IMR-90 (cell line): ENCODE data around the gene CDON. TPM values are rescaled to one million over a fixed set of nuclear protein-coding genes. Genes with fewer than 3 reads are reported as not detected.

Experiments used
- ATAC-seq: fragments of 200-7000 bp; cut with Tn5 transposase; 2 replicates; pipeline ENCODE4 v1.9.1; 2020; ENCODE audit warnings: low read depth, mild to moderate bottlenecking, moderate library complexity
- BruUV-seq: library from RNA; stranded (reverse); fragments of 400-500 nt; replicated peaks from 2 replicates; lab custom pipeline; 2021; lab: Mats Ljungman, UMichigan
- CTCF ChIA-PET: fragments of 300-600 bp; formaldehyde crosslinking; extraction: SDS; loops from one replicate; lab custom pipeline; 2021; ENCODE audit warnings: antibody characterized with exemption; lab: Yijun Ruan, JAX
- POLR2A ChIA-PET: fragments of 300-600 bp; sonication (Branson Sonifier 250); formaldehyde crosslinking; loops from one replicate; lab custom pipeline; 2022; ENCODE audit warnings: antibody characterized with exemption; ENCODE audit not compliant: unreplicated experiment; lab: Charles Lee
- DNase-seq: peaks from one replicate; pipeline ENCODE4 v3.0.0; 2013
- H2AFZ ChIP-seq: replicated peaks from 2 replicates; pipeline ENCODE3; 2013; ENCODE audit warnings: low read length, mild to moderate bottlenecking; ENCODE audit not compliant: poor library complexity
- H2AK5ac ChIP-seq: 2 replicates; pipeline ENCODE4 v1.6.1; 2013; ENCODE audit warnings: low read depth, low read length, inconsistent platforms
- H2AK9ac ChIP-seq: replicated peaks from 2 replicates; pipeline ENCODE3; 2013; ENCODE audit warnings: mild to moderate bottlenecking, low read depth, low read length, moderate library complexity; ENCODE audit not compliant: poor library complexity
- H2BK120ac ChIP-seq: 2 replicates; pipeline ENCODE4 v1.6.1; 2013; ENCODE audit warnings: low read depth, low read length, inconsistent platforms
- H2BK15ac ChIP-seq: 3 replicates; pipeline ENCODE4 v1.6.1; 2013; ENCODE audit warnings: low read depth, low read length, inconsistent platforms
- H2BK20ac ChIP-seq: 2 replicates; pipeline ENCODE4 v1.6.1; 2013; ENCODE audit warnings: low read depth, mild to moderate bottlenecking, inconsistent platforms, low read length, moderate library complexity
- H2BK5ac ChIP-seq: 2 replicates; pipeline ENCODE4 v1.6.1; 2013; ENCODE audit warnings: mild to moderate bottlenecking, low read depth, low read length, inconsistent platforms; ENCODE audit not compliant: poor library complexity, severe bottlenecking
- H3K14ac ChIP-seq: replicated peaks from 2 replicates; pipeline ENCODE4 v1.6.1; 2013; ENCODE audit warnings: low read depth, low read length, inconsistent platforms
- H3K18ac ChIP-seq: 2 replicates; pipeline ENCODE4 v1.6.1; 2013; ENCODE audit warnings: low read depth, low read length, control low read depth
- H3K23ac ChIP-seq: 2 replicates; pipeline ENCODE4 v1.6.1; 2013; ENCODE audit warnings: low read depth, low read length, inconsistent platforms
- H3K27ac ChIP-seq: 2 replicates; pipeline ENCODE4 v1.5.1; 2013; ENCODE audit warnings: mild to moderate bottlenecking, control low read depth, low read length; ENCODE audit not compliant: insufficient read depth
- H3K27me3 ChIP-seq: 2 replicates; pipeline ENCODE4 v1.6.1; 2013; ENCODE audit warnings: low read length; ENCODE audit not compliant: control insufficient read depth, insufficient read depth
- H3K36me3 ChIP-seq: 2 replicates; pipeline ENCODE4 v1.6.1; 2013; ENCODE audit warnings: low read length, mixed read lengths; ENCODE audit not compliant: control insufficient read depth, insufficient read depth
- H3K4ac ChIP-seq: 2 replicates; pipeline ENCODE4 v1.6.1; 2013; ENCODE audit warnings: low read depth, low read length, inconsistent platforms
- H3K4me1 ChIP-seq: 2 replicates; pipeline ENCODE4 v1.6.1; 2013; ENCODE audit warnings: low read length, mixed read lengths; ENCODE audit not compliant: control insufficient read depth, insufficient read depth
- H3K4me2 ChIP-seq: 2 replicates; pipeline ENCODE4 v1.6.1; 2013; ENCODE audit warnings: low read depth, mild to moderate bottlenecking, control low read depth, low read length, moderate library complexity
- H3K4me3 ChIP-seq: 2 replicates; pipeline ENCODE4 v1.5.1; 2013; ENCODE audit warnings: low read depth, mild to moderate bottlenecking, control low read depth, low read length, moderate library complexity; ENCODE audit not compliant: insufficient read depth
- H3K56ac ChIP-seq: 2 replicates; pipeline ENCODE4 v1.6.1; 2013; ENCODE audit warnings: low read length, inconsistent platforms; ENCODE audit not compliant: insufficient read depth; ENCODE audit errors: extremely low read depth
- H3K79me1 ChIP-seq, 2 experiments: 2 replicates each; pipeline ENCODE4 v1.6.1; 2013; ENCODE audit warnings: low read length in 2 of 2, inconsistent platforms in 1 of 2, low read depth in 1 of 2
- H3K9ac ChIP-seq: 2 replicates; pipeline ENCODE4 v1.6.1; 2013; ENCODE audit warnings: low read depth, low read length, control low read depth
- H3K9me1 ChIP-seq: 2 replicates; pipeline ENCODE4 v1.6.1; 2013; ENCODE audit warnings: low read length, inconsistent platforms; ENCODE audit not compliant: insufficient read depth
- H3K9me3 ChIP-seq: 2 replicates; pipeline ENCODE4 v1.6.1; 2013; ENCODE audit warnings: low read length; ENCODE audit not compliant: control insufficient read depth, insufficient read depth
- H4K20me1 ChIP-seq: 2 replicates; pipeline ENCODE4 v1.6.1; 2013; ENCODE audit warnings: low read length, inconsistent platforms; ENCODE audit not compliant: insufficient read depth
- H4K5ac ChIP-seq: 2 replicates; pipeline ENCODE4 v1.6.1; 2013; ENCODE audit warnings: mild to moderate bottlenecking, low read depth, low read length, control low read depth
- H4K8ac ChIP-seq, 2 experiments: 2 replicates each; pipeline ENCODE4 v1.6.1; 2013; ENCODE audit warnings: low read depth in 2 of 2, low read length in 2 of 2, control low read depth in 1 of 2, inconsistent platforms in 1 of 2
- H4K91ac ChIP-seq: 2 replicates; pipeline ENCODE4 v1.6.1; 2013; ENCODE audit warnings: low read depth, low read length, inconsistent platforms; ENCODE audit not compliant: insufficient read depth
- ELK1 ChIP-seq: fragments of 150-350 bp; IDR thresholded peaks from 2 replicates; pipeline ENCODE4 v1.6.1; 2016; ENCODE audit warnings: low read depth, mild to moderate bottlenecking, low read length, moderate library complexity, borderline replicate concordance
- RAD21 ChIP-seq: IDR thresholded peaks from 2 replicates; pipeline ENCODE4 v1.6.1; 2012; ENCODE audit warnings: low read length, improper control_type of control experiment
- RCOR1 ChIP-seq: IDR thresholded peaks from 2 replicates; pipeline ENCODE4 v1.6.1; 2012; ENCODE audit warnings: mild to moderate bottlenecking, low read length, improper control_type of control experiment; ENCODE audit not compliant: insufficient replicate concordance
- SMC3 ChIP-seq: fragments of 150-350 bp; IDR thresholded peaks from 2 replicates; pipeline ENCODE4 v1.6.1; 2016; ENCODE audit warnings: low read depth, mild to moderate bottlenecking, antibody characterized with exemption, low read length, moderate library complexity
- WGBS, 2 experiments: methylation state at CpG; one replicate each; pipeline versions ENCODE4 v1.1.5 to v1.1.7; 2013; ENCODE audit warnings: missing lambda C conversion rate in 2 of 2; ENCODE audit not compliant: insufficient read length in 1 of 2; ENCODE audit errors: extremely low coverage in 2 of 2; 5-methylcytosine and 5-hydroxymethylcytosine counted together
- dilution Hi-C: fragments of 300-500 bp; cut with HindIII; formaldehyde crosslinking; loops from one replicate; pipeline ENCODE4 v1.14.3; 2018; ENCODE audit warnings: low sequenced_read_pairs; ENCODE audit not compliant: unreplicated experiment
- in situ Hi-C: fragments of 300-500 bp; cut with MboI; formaldehyde crosslinking; loops from 3 replicates; pipeline ENCODE4 v1.14.3; 2019; ENCODE audit warnings: low sequenced_read_pairs, inconsistent platforms, mixed read lengths
- intact Hi-C: fragments of 100-400 bp; cut with micrococcal nuclease; formaldehyde crosslinking; loops from 2 replicates; pipeline ENCODE4 v1.10.0; 2022
- polyA plus RNA-seq, 3 experiments: library from polyadenylated mRNA; depleted of rRNA; stranded (reverse); fragments of >200 nt; gene quantifications; 2 replicates each; pipeline ENCODE4 v1.2.3, GENCODE V29; 2012; ENCODE audit warnings: low replicate concordance in 1 of 3
- total RNA-seq: library from RNA; depleted of rRNA; stranded (reverse); fragments of >200 nt; gene quantifications from 2 replicates; pipeline ENCODE4 v1.2.3, GENCODE V29; 2012

Gene CDON
- total and polyA plus RNA-seq, 2 of the 4 experiments (the other 2 are of a cell fraction): 1.2 to 3.8 TPM

GRCh38 chr11:126011265-126011664 lies 51.4 kb downstream of the CDON start:
- no peaks in the 10 kb centered on the region for H3K4me1 ChIP-seq
- intact Hi-C loops: loop anchor here (5.0 kb wide), 1 partner anchor 36 kb away; no protein-coding TSS in a partner anchor
- no CpG with 5 or more reads among the region's 3 CpGs for WGBS, 2 experiments
- no peak overlapping the region for H3K23ac ChIP-seq
- no peak overlapping the region for H2BK120ac ChIP-seq
- no peak overlapping the region for H3K9ac ChIP-seq
- no peak overlapping the region for H3K27ac ChIP-seq
- CTCF ChIA-PET: no interaction called here
- POLR2A ChIA-PET: no interaction called here
- H3K79me1 ChIP-seq: no peaks in the 10 kb centered on the region
- DNase-seq: no peak
- no peak overlapping the region for H2AK5ac ChIP-seq
- no peak overlapping the region for H2AK9ac ChIP-seq
- in situ Hi-C loops: no loop called here
- no peaks in the 10 kb centered on the region for H3K9me3 ChIP-seq
- no TSS peak for BruUV-seq
- H3K9me1 ChIP-seq: no peaks in the 10 kb centered on the region
- no peak overlapping the region for H2BK5ac ChIP-seq
- dilution Hi-C loops: no loop called here
- H3K56ac ChIP-seq: no peak overlapping the region
- H3K36me3 ChIP-seq: no peaks in the 10 kb centered on the region
- H3K14ac ChIP-seq: no peak overlapping the region
- TF ChIP-seq RAD21 (no peak), ELK1 (no peak), SMC3 (no peak), RCOR1 (no peak)
- no peak overlapping the region for H4K5ac ChIP-seq
- H4K8ac ChIP-seq: no peak overlapping the region
- no peak overlapping the region for H4K91ac ChIP-seq
- no peak for ATAC-seq
- H2BK15ac ChIP-seq: no peak overlapping the region
- no peak overlapping the region for H2AFZ ChIP-seq
- no peak overlapping the region for H3K4ac ChIP-seq
- H3K4me3 ChIP-seq: no peak overlapping the region
- H3K18ac ChIP-seq: no peak overlapping the region
- H3K27me3 ChIP-seq: peaks cover 2% of the 10 kb centered on the region
- no peak overlapping the region for H3K4me2 ChIP-seq
- H2BK20ac ChIP-seq: no peak overlapping the region
- H4K20me1 ChIP-seq: no peaks in the 10 kb centered on the region
